Uterus (tissue), 4 donors: ENCODE data around the gene CRISPLD2. TPM values are rescaled to one million over a fixed set of nuclear protein-coding genes. Genes with fewer than 3 reads are reported as not detected.
A peak's percentile ranks its signal among the peaks of the same experiment; 100 is the strongest.

Experiments used
- DNase-seq, 2 donors: peaks; one replicate each; pipeline ENCODE4 v3.0.0-alpha.2; 2019 to 2020
- H3K27ac ChIP-seq, 2 donors: fragments of 200-600 bp; sonication (generic); 1 replicate in 1 of 2; 2 replicates in 1 of 2; pipeline ENCODE4 v1.5.1; 2016 to 2018
- H3K27me3 ChIP-seq, 2 donors: fragments of 200-600 bp; sonication (generic); one replicate each; pipeline ENCODE4 v1.5.1; 2018 to 2019; ENCODE audit warnings: control low read depth in 1 of 2
- H3K36me3 ChIP-seq, 2 donors: fragments of 200-600 bp; sonication (generic); one replicate each; pipeline ENCODE4 v1.5.1; 2019; ENCODE audit warnings: control low read depth in 1 of 2
- H3K4me1 ChIP-seq, 2 donors: fragments of 200-600 bp; sonication (generic); one replicate each; pipeline ENCODE4 v1.5.1; 2018 to 2019; ENCODE audit warnings: control low read depth in 1 of 2
- H3K4me3 ChIP-seq, 2 donors: fragments of 200-600 bp; sonication (generic); 1 replicate in 1 of 2; 2 replicates in 1 of 2; pipeline ENCODE4 v1.5.1; 2018 to 2019; ENCODE audit warnings: mild to moderate bottlenecking in 1 of 2
- H3K9me3 ChIP-seq, 2 donors: fragments of 200-600 bp; sonication (generic); one replicate each; pipeline ENCODE4 v1.5.1; 2019; ENCODE audit warnings: control low read depth in 1 of 2
- CTCF ChIP-seq, 4 experiments: fragments of 200-600 bp in 2 of 4; fragments of 450-650 bp in 2 of 4; sonication (generic) in 2 of 4; IDR thresholded peaks; one replicate each; pipeline ENCODE4 v1.5.1; 2016 to 2019; ENCODE audit warnings: antibody characterized with exemption in 4 of 4, mild to moderate bottlenecking in 2 of 4, moderate library complexity in 1 of 4
- POLR2A ChIP-seq, 2 donors: fragments of 450-650 bp; IDR thresholded peaks; one replicate each; pipeline ENCODE4 v1.6.1; 2016; ENCODE audit warnings: antibody characterized with exemption in 2 of 2, mild to moderate bottlenecking in 1 of 2, moderate library complexity in 1 of 2
- intact Hi-C: fragments of 100-400 bp; cut with DNase I; formaldehyde crosslinking; loops from one replicate; pipeline ENCODE4 v1.15.1; 2023; ENCODE audit warnings: low total_unique reads
- total RNA-seq, 4 donors: library from RNA; depleted of rRNA in 3 of 4; stranded (reverse); fragments of >200 nt in 3 of 4; gene quantifications; one replicate each; pipeline versions ENCODE4 v1.1.0 to v1.2.4, GENCODE V29; 2014 to 2023
- donor health status: DM: yes; HTN: yes; CAD: no.

The CRISPLD2 gene
- total RNA-seq, 4 donors from 2014 or later = 108 to 441 (median 190) TPM

DNA sequence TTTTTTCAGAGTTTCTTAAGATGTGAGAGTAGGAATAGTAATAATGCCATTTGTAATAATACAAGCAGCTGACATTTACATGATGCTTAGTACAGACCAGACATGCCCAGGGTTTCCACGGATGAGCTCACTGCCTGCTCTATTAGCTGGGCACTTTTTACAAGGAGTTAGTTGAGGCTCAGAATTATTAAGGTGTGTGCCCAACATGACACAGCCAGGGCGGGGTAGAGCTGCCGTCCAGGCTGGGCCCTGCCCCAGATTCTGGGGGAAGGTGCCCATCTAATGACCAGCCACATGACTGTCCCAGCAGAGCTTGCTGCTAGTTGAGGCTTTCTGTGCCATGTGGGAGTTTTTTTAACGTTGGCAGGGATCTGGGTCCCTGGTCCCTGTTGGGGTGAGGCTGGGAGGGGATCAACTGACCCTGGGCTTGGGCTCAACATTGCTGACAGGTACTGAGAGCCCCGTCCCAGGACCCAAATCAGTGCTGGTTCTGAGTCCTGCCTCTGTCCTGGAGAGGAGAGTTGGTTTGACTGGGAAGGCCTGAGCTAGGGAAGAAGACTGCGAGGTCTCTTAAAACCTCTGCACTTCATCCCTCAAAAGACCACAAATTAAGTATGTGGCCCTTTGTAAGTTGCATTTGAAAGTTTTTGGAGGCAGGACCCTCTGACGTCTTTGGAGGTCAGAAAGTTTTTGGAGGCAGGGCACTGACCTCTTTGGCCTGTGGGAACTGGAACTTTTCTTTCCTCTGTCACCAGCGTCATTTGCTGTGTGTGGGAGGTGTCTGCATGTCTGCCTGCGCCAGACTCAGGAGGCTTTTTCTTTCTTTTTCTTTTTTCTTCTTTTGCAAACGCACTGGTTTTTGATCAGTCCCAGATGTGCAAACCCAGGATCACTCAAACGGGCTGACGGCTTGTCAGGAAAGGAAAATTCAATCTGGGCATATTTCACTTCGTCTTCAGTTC lies 2.2 kb downstream of the CRISPLD2 start:
- DNase-seq = peak; percentile 66 to 75
- Histone ChIP-seq H3K9me3 (no peaks in the 10 kb centered on the region), H3K4me3 (peak overlapping the region; percentile 61 to 87), H3K27ac (peak overlapping the region; percentile 94 to 99), H3K4me1 (no peaks in the 10 kb centered on the region), H3K27me3 (no peaks in the 10 kb centered on the region), H3K36me3 (no peaks in the 10 kb centered on the region)
- intact Hi-C loops = no loop called here
- TF ChIP-seq POLR2A (IDR thresholded peaks at IDR 0.05) (peak in 1 of 2 donors; percentile 49), CTCF (IDR thresholded peaks at IDR 0.05) (no peak)

GRCh38 chr16:84822990-84823389 lies 3.2 kb downstream of the CRISPLD2 start:
- H3K4me1 ChIP-seq = no peaks in the 10 kb centered on the region
- H3K27me3 ChIP-seq = no peaks in the 10 kb centered on the region
- intact Hi-C loops = no loop called here
- no peak for DNase-seq
- no peaks in the 10 kb centered on the region for H3K9me3 ChIP-seq
- peak overlapping the region in 1 of 2 donors; percentile 61 for H3K4me3 ChIP-seq
- TF ChIP-seq CTCF (IDR thresholded peaks at IDR 0.05) (no peak), POLR2A (IDR thresholded peaks at IDR 0.05) (no peak)
- peak overlapping the region; percentile 94 to 99 for H3K27ac ChIP-seq
- no peaks in the 10 kb centered on the region for H3K36me3 ChIP-seq

DNA sequence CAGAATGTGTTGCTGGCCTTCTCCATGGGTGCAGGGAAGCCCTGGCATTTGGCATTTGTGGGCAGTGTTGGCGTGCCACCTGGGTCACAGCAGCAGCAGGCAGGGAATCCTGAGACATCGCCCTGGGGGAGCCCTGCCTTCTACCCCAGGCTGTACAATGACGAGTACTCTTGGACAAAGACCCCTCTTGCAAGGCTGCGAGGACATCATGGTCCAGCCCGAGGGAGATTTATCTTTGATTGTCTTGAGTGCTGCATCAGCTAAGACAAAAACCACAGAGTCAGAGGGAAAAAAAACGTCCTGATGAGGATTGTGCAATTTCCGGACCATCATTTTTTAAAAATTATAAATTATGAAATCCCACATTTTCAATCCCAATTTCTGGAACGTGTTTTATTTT lies 3.7 kb downstream of the CRISPLD2 start:
- peak overlapping the region; percentile 94 to 99 for H3K27ac ChIP-seq
- intact Hi-C loops = no loop called here
- H3K4me3 ChIP-seq = peak overlapping the region in 1 of 2 donors; percentile 11
- peaks cover 0 to 3% of the 10 kb centered on the region in 2 donors for H3K4me1 ChIP-seq
- no peaks in the 10 kb centered on the region for H3K36me3 ChIP-seq
- TF ChIP-seq CTCF (IDR thresholded peaks at IDR 0.05) = no peak
- peak in 1 of 2 donors; percentile 62 for DNase-seq
- no peaks in the 10 kb centered on the region for H3K9me3 ChIP-seq
- H3K27me3 ChIP-seq = no peaks in the 10 kb centered on the region

DNA sequence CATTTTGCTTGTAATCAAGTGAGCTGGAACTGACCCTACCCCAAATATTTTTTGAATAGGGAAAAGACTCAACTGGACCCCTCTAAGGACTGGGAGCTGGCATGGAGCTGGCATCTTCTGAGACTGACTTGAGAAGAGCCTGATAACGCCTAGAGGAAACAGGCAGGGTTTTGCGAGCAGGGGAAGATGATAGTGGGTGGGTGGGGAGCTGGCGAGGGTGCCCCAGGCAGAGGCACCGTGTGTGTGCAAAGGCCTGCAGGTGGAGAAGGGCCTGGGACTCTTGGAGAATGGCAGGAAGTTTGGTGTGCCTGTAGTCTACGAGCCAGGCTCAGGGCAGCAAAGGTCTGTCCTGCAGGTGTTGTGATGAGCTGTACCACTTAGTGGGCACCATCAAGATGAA lies 4.1 kb downstream of the CRISPLD2 start:
- intact Hi-C loops = no loop called here
- Histone ChIP-seq H3K4me3 (no peak overlapping the region), H3K4me1 (peaks cover 3 to 8% of the 10 kb centered on the region in 2 donors), H3K9me3 (no peaks in the 10 kb centered on the region), H3K27me3 (no peaks in the 10 kb centered on the region), H3K36me3 (no peaks in the 10 kb centered on the region), H3K27ac (peak overlapping the region; percentile 94 to 99)
- TF ChIP-seq POLR2A (IDR thresholded peaks at IDR 0.05) (no peak), CTCF (IDR thresholded peaks at IDR 0.05) (no peak)
- DNase-seq = no peak

GRCh38 chr16:84825896-84826557 lies 6.2 kb downstream of the CRISPLD2 start:
- Histone ChIP-seq H3K27ac (peak overlapping the region; percentile 94 to 99), H3K4me1 (peaks cover 9 to 22% of the 10 kb centered on the region in 2 donors), H3K27me3 (no peaks in the 10 kb centered on the region), H3K4me3 (no peak overlapping the region), H3K36me3 (no peaks in the 10 kb centered on the region), H3K9me3 (no peaks in the 10 kb centered on the region)
- DNase-seq = peak in 1 of 2 donors; percentile 49
- TF ChIP-seq CTCF (IDR thresholded peaks at IDR 0.05) (no peak), POLR2A (IDR thresholded peaks at IDR 0.05) (no peak)
- intact Hi-C loops = no loop called here
